Transverse colon (tissue), 3 donors: ENCODE measurements around the gene MRRF.

Source experiments
- CTCF ChIP-seq, 5 experiments: fragments of 200-600 bp in 3 of 5; fragments of 450-650 bp in 2 of 5; sonication (generic) in 3 of 5; IDR thresholded peaks; 1 replicate in 2 of 5; 2 replicates in 3 of 5; pipeline ENCODE4 v1.5.1; 2016 to 2017; ENCODE audit warnings: antibody characterized with exemption in 5 of 5, inconsistent platforms in 3 of 5, mild to moderate bottlenecking in 2 of 5, moderate library complexity in 1 of 5
- POLR2A ChIP-seq: fragments of 450-650 bp; IDR thresholded peaks from one replicate; pipeline ENCODE4 v1.6.1; 2016; ENCODE audit warnings: antibody characterized with exemption, mild to moderate bottlenecking, moderate library complexity

GRCh38 chr9:122239722-122240121 lies 25.0 kb upstream of the MRRF start:
- TF ChIP-seq CTCF (IDR thresholded peaks at IDR 0.05) (no peak), POLR2A (no peak)
